Glomerular endothelial cell (primary cell): ENCODE data around the gene TMC8. TPM values are rescaled to one million over a fixed set of nuclear protein-coding genes. Genes with fewer than 3 reads are reported as not detected.

Source experiments
- DNase-seq: peaks from one replicate; pipeline ENCODE4 v3.0.0-alpha.2; 2011; ENCODE audit warnings: low read depth, low spot score; ENCODE audit errors: extremely low read depth
- total RNA-seq: library from RNA; depleted of rRNA; stranded (reverse); fragments of >200 nt; gene quantifications from 2 replicates; pipeline ENCODE4 v1.2.3, GENCODE V29; 2015

TMC8 gene
- total RNA-seq, 1 donor from 2014 or later: 1.1 TPM

- no peak for DNase-seq
Measured at GRCh38 chr17:78123258-78123929, 7.2 kb upstream of the TMC8 start.

GRCh38 chr17:78124081-78124835, 6.3 kb upstream of the TMC8 start:
- DNase-seq: no peak

GRCh38 chr17:78124836-78125137, 5.8 kb upstream of the TMC8 start:
- no peak for DNase-seq

GRCh38 chr17:78125138-78125913, 5.2 kb upstream of the TMC8 start:
- DNase-seq: no peak

- no peak for DNase-seq
Measured at GRCh38 chr17:78125976-78126894, 4.3 kb upstream of the TMC8 start.

- DNase-seq: no peak
Measured at GRCh38 chr17:78126895-78127238, 3.7 kb upstream of the TMC8 start.

GRCh38 chr17:78127239-78127887, 3.2 kb upstream of the TMC8 start:
- DNase-seq: no peak

- DNase-seq: no peak
Measured at GRCh38 chr17:78127888-78128550, 2.6 kb upstream of the TMC8 start.

GRCh38 chr17:78128551-78129350, 1.8 kb upstream of the TMC8 start, which contains the start of gene TMC6:
Gene TMC6 (minus strand): TSS chr17:78128755. CDS start chr17:78126832, 1,923 bp downstream.
- no peak for DNase-seq

GRCh38 chr17:78129351-78130089, 1.1 kb upstream of the TMC8 start:
- no peak for DNase-seq

- DNase-seq: no peak
Measured at GRCh38 chr17:78130090-78130436, 508 bp upstream of the TMC8 start.

- no peak for DNase-seq
Measured at GRCh38 chr17:78131172-78132083, 857 bp downstream of the TMC8 start.

- DNase-seq: no peak
Measured at GRCh38 chr17:78132084-78132676, 1.6 kb downstream of the TMC8 start.

GRCh38 chr17:78132767-78133178, 2.2 kb downstream of the TMC8 start:
- DNase-seq: no peak

- DNase-seq: no peak
Measured at GRCh38 chr17:78133179-78133951, 2.8 kb downstream of the TMC8 start.
